Activated naive CD4-positive, alpha-beta T cell treated with anti-CD3 and anti-CD28 coated beads, Interleukin-2, amount 10 ng/mL, durations not matched to agents 7 days and 5 days (primary cell): ENCODE measurements around the gene CBX2.

Experiments used
- CTCF ChIA-PET: fragments of 350-600 bp; sonication (Branson Sonifier 250); formaldehyde crosslinking; loops from one replicate; lab custom pipeline; 2021; ENCODE audit warnings: antibody characterized with exemption; lab: Charles Lee
- DNase-seq: peaks from one replicate; pipeline ENCODE4 v3.0.0-alpha.2; 2020
- H3K27ac Mint-ChIP-seq: one replicate; pipeline ENCODE4 v1.8.0; 2021; ENCODE audit warnings: mild to moderate bottlenecking, moderate library complexity, mixed read lengths
- H3K27me3 Mint-ChIP-seq: one replicate; pipeline ENCODE4 v1.8.0; 2021; ENCODE audit warnings: mild to moderate bottlenecking, mixed read lengths
- H3K36me3 Mint-ChIP-seq: one replicate; pipeline ENCODE4 v1.8.0; 2021; ENCODE audit warnings: mixed read lengths
- H3K4me1 Mint-ChIP-seq: one replicate; pipeline ENCODE4 v1.8.0; 2021; ENCODE audit warnings: mixed read lengths
- H3K4me3 Mint-ChIP-seq: one replicate; pipeline ENCODE4 v1.8.0; 2021; ENCODE audit warnings: mild to moderate bottlenecking, moderate library complexity, mixed read lengths
- H3K9me3 Mint-ChIP-seq: one replicate; pipeline ENCODE4 v1.8.0; 2021; ENCODE audit warnings: mixed read lengths

The CBX2 gene

DNA sequence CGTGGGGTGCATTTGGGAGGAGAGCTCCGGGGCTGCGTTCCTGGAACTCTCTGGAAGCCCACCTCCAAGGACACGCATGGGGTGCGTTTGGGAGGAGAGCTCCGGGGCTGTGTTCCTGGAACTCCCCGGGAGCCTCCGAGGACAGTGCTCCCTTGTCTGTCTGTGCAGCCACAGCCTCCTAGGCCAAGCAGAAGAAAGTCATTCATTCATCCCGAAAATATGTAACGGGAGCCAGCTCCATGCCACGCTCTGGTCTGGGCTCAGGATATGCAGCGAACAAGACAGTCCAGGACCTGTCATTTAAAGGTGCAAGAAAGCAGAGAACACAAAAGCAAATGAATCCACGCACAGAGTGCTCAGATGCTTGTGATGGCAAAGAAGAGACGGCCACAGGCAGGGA is 39.3 kb upstream of the CBX2 start:
- Mint-ChIP-seq H3K4me1 (no peaks in the 10 kb centered on the region), H3K4me3 (no peak overlapping the region), H3K9me3 (no peaks in the 10 kb centered on the region), H3K27me3 (peaks cover 69% of the 10 kb centered on the region), H3K36me3 (no peaks in the 10 kb centered on the region), H3K27ac (no peak overlapping the region)
- no peak for DNase-seq
- CTCF ChIA-PET, result interaction anchor here (0.7 to 1.2 kb wide), 2 partner anchors 20 to 353 kb away, joined by 3 to 4 read pairs; no protein-coding TSS in a partner anchor

DNA sequence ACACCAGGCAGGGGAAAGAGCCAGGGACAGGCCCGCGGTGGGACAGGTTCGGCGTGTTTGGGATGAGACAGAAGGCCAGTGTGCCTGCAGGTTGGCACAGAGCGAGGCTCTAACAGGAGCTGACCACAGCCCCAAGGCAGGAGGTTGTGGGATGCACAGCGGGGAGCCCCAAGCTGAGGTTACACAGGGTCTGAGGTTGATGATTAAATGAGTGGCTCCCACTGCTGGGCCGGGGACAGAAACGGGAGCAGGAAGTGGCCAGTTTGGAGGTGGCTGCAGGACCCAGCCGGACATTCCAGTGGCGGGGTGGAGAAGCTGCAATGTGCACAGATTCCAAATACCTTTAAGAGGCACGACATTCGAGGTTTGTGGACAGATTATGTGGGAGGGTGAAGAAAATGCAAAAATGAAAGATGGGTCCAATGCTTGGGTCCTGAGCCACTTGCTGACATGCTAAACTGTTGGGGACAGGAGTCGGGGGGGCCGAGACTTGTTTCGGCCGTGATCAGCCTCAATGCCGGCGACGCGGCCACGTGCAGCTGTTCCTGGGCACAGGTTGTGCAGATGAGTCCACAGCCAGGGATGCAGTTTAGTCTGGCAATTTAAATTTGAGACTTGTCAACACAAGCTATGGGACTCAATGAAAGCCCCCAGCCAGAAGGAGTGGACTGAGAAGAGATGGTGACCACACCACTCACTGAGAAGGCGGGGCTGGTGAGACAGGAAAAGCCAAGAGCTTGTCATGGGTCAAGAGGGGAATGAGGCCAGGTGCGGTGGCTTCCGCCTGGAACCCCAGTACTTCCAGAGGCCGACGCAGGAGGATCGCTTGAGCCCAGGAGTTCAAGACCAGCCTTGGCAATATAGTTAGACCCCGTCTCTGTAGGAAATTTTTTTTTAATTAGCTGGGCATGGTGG is 38.5 kb upstream of the CBX2 start:
- Mint-ChIP-seq H3K4me3 (no peak overlapping the region), H3K9me3 (no peaks in the 10 kb centered on the region), H3K27me3 (peaks cover 74% of the 10 kb centered on the region), H3K36me3 (no peaks in the 10 kb centered on the region), H3K4me1 (no peaks in the 10 kb centered on the region), H3K27ac (no peak overlapping the region)
- no peak for DNase-seq
- CTCF ChIA-PET, result interaction anchor here (1.2 to 3.4 kb wide), 3 partner anchors 11 to 226 kb away, joined by 3 to 11 read pairs (median 4); no protein-coding TSS in a partner anchor

DNA sequence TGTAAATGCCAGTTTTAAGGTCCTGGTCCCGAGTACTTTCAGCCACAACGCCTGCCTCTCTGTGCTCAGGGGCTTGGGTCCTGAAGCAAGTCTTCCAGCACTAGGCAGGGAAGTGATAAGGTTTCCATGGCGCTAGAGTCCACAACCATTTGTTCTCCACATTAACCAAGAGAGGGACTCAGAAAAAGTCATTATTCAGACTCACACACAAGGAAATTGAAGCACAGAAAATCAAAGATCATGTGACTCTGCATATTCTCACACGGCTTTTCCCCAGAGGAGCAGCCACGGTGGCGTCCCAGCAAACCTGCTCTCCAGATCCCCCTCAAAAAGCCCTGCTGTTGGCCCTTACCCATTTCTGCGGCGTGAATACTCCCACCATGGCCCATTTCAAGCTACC is 37.5 kb upstream of the CBX2 start:
- Mint-ChIP-seq H3K4me3 (no peak overlapping the region), H3K27ac (no peak overlapping the region), H3K9me3 (no peaks in the 10 kb centered on the region), H3K4me1 (peaks cover 3% of the 10 kb centered on the region), H3K36me3 (no peaks in the 10 kb centered on the region), H3K27me3 (peaks cover 82% of the 10 kb centered on the region)
- no peak for DNase-seq
- CTCF ChIA-PET, result interaction anchor here (0.6 to 3.4 kb wide), 5 partner anchors 7 to 225 kb away, joined by 3 to 11 read pairs (median 3); no protein-coding TSS in a partner anchor

DNA sequence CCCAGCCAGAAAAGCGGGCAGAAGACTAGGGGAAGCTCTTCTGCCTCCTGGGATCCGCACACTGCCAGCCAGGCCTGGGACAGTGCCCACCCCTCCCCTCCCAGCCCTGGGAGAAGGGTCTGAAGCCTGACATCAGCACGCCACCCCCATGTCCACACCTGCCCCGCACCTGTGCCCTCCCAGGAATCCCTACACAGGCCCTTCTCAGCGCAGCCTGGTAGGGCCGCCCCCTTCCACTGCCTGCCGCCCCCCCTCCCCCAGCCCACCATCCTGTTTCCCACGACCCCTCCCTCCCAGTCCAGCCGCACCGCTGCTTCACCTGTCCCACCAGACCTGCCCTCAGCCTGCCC is 36.6 kb upstream of the CBX2 start:
- CTCF ChIA-PET, result interaction anchor here (0.8 to 3.4 kb wide), 8 partner anchors 8 to 252 kb away, joined by 3 to 11 read pairs (median 4); no protein-coding TSS in a partner anchor
- no peak for DNase-seq
- Mint-ChIP-seq H3K36me3 (no peaks in the 10 kb centered on the region), H3K9me3 (no peaks in the 10 kb centered on the region), H3K4me3 (no peak overlapping the region), H3K27me3 (peaks cover 89% of the 10 kb centered on the region), H3K4me1 (peaks cover 11% of the 10 kb centered on the region), H3K27ac (no peak overlapping the region)

DNA sequence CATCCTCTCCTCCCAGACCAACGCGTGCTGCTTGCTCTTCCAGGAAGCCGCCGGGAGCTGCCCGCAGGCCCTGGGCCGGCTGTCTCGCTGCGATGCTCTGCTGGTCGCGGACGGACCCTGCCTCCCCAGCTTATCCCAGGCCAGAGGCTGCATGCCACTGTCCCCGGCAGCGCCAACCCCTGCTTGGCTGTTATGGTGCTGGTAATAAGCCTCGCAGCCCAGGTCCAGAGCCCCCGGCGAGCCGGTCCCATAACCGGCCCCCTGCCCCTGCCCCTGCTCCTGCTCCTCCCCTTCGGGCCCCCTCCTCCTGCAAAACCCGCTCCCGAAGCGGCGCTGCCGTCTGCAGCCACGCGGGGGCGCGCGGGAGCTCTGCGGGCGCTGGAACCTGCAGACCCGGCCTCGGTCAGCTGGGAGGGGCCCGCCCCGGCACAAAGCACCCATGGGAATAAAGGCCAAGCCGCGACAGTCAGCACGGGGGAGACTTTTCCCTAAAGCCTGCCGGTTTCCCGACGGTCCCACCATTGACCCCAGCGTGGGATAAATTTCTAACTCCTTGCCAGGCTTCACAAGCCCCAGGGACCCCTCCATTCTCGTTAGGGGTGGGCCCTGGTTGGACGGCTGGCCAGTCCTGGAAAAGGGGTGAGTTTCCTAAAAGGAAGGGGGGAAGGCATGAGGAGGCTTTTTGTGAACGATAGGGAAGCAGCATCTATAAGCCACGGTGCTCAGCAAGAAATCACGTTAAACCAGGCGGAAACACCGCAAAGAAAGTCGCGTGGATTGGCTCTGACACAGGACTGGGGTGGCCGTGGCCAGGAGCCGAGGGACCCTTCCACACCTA is 36.0 kb upstream of the CBX2 start:
- Mint-ChIP-seq H3K4me1 (peaks cover 14% of the 10 kb centered on the region), H3K4me3 (no peak overlapping the region)

DNA sequence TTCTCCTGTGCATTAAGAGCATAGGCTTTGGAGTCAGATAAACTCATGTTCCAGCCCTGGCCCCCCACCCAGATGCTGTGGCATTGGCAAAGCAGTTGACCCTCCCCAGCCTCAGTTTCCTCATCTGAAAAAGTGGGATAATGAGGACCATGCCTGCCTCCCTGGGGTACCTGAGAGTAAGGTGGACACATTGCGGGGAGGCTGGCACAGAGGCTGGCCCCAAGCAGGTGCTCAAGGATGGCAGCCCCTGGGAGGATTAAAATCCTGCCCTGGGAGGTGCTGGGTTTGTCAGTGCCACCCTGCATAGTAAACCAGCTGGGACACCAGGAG is 35.4 kb upstream of the CBX2 start:
- peaks cover 18% of the 10 kb centered on the region for H3K4me1 Mint-ChIP-seq
- no peak overlapping the region for H3K27ac Mint-ChIP-seq
- H3K36me3 Mint-ChIP-seq, result no peaks in the 10 kb centered on the region
- peaks cover 94% of the 10 kb centered on the region for H3K27me3 Mint-ChIP-seq
- no peaks in the 10 kb centered on the region for H3K9me3 Mint-ChIP-seq
- CTCF ChIA-PET, result interaction anchor here (0.7 to 3.4 kb wide), 6 partner anchors 9 to 248 kb away, joined by 4 to 11 read pairs (median 5); no protein-coding TSS in a partner anchor
- no peak overlapping the region for H3K4me3 Mint-ChIP-seq
- DNase-seq, result no peak

More for the DNA sequence above, 36.0 kb upstream of the CBX2 start:
- H3K27ac Mint-ChIP-seq, result no peak overlapping the region
- peaks cover 93% of the 10 kb centered on the region for H3K27me3 Mint-ChIP-seq
- CTCF ChIA-PET, result interaction anchor here (0.7 to 3.4 kb wide), 8 partner anchors 9 to 251 kb away, joined by 3 to 11 read pairs (median 4); no protein-coding TSS in a partner anchor
- DNase-seq, result peak; percentile 82
- H3K36me3 Mint-ChIP-seq, result no peaks in the 10 kb centered on the region
- no peaks in the 10 kb centered on the region for H3K9me3 Mint-ChIP-seq

DNA sequence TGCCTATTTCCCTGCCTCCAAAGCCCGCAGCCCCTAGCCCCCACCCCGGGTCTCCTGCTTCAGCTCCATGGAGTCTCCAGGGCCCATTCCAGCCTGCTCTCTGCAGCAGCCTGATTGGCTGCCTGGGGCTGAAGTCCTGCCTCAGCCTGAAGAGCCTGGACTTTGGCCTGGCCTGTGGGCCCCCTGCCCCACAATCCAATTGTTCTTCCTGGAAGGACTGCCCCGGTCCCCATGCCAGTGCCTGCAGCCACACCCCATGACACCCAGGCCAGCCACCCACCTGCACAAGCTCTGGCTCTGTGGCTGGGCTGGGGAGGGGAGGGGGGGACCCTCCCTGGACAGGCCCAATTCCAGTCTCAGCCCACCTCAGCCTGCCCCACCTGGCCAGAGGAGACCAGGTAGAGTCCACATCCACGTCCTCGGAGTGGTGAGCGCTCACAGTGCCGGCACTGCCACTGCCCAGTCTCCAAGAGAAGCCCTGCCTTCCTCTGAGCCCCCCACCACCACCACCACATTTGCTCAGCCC is 34.9 kb upstream of the CBX2 start:
- Mint-ChIP-seq H3K9me3 (no peaks in the 10 kb centered on the region), H3K4me1 (peaks cover 21% of the 10 kb centered on the region), H3K36me3 (no peaks in the 10 kb centered on the region), H3K4me3 (no peak overlapping the region), H3K27me3 (peaks cover 94% of the 10 kb centered on the region), H3K27ac (no peak overlapping the region)
- CTCF ChIA-PET, result interaction anchor here (0.6 to 2.0 kb wide), 4 partner anchors 15 to 248 kb away, joined by 3 to 7 read pairs (median 4); no protein-coding TSS in a partner anchor
- DNase-seq, result no peak

DNA sequence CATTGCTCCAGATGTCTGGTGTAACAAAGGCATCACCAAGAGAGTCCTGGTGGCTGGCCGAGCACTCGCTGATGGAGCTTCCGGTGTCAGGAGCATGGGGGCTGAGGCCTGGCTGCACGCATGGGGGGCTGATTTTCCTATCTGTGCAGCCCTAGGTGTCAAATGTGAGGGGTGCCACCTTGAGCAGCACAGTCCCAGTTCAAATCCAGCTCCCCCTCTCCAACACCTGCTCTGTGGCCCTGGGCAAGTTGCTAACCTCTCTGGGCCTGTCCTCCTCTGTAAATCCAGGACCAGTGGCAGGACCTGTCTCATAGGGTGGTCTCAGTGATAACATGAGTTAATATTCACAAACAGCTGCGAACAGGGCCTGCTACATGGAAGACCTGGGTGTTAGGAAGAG is 34.3 kb upstream of the CBX2 start:
- Mint-ChIP-seq H3K27me3 (peaks cover 94% of the 10 kb centered on the region), H3K27ac (no peak overlapping the region), H3K4me3 (no peak overlapping the region), H3K36me3 (no peaks in the 10 kb centered on the region), H3K4me1 (peaks cover 21% of the 10 kb centered on the region), H3K9me3 (no peaks in the 10 kb centered on the region)
- no peak for DNase-seq
- CTCF ChIA-PET, result interaction anchor here (0.6 to 1.2 kb wide), 3 partner anchors 15 to 632 kb away, joined by 3 to 5 read pairs (median 3); no protein-coding TSS in a partner anchor

DNA sequence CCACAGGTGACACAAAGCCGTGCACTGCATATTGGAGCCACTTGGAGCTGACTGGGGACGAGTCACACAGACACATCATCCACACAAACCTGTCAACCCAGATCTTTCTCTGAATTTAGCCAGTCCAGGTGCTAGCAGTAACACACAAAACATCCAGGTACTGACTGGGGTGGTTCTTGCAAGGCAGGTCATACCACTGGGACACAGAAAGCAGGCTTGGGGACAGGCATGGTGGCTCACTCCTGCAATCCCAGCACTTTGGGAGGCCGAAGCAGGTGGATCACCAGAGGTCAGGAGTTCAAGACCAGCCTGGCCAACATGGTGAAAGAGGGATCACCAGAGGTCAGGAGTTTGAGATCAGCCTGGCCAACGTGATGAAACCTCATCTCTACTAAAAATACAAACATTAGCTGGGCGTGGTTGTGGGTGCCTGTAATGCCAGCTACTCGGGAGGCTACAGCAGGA is 32.3 kb upstream of the CBX2 start:
- Mint-ChIP-seq H3K9me3 (no peaks in the 10 kb centered on the region), H3K27me3 (peaks cover 91% of the 10 kb centered on the region), H3K27ac (peak overlapping the region; percentile 49), H3K36me3 (no peaks in the 10 kb centered on the region), H3K4me3 (peak overlapping the region; percentile 53), H3K4me1 (peaks cover 23% of the 10 kb centered on the region)
- CTCF ChIA-PET, result interaction anchor here (0.6 to 2.5 kb wide), 22 partner anchors 12 to 263 kb away, joined by 3 to 11 read pairs (median 4); no protein-coding TSS in a partner anchor
- no peak for DNase-seq

DNA sequence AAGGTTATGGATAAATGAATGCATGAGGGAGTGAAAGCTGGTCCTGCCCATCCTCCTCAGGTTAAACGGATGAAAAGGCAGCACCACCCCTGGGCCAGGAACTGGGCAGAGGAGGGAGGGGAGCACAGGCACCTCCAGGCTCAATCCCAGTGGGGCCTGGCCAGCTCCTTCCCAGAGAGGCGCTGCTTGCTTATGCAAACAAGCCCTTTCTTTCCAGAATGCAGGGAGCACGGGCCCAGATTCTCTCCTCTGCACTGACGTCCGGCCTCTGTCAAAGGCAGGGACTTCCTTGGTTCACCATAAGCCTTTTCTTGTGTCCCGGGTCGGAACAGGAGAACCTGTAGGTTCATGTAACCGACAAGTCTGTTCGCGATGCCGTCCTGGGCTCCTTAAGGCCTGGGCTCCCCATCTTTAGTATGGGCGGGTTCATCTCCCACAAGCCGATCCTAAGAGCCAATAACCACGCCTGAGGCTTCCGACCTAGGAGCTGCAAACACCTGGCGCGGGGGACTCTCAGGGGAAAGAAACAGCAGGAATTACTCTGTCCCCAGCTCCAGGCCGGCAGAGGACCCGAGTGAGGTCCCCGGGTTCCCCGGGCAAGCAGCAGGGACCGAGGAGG is 30.9 kb upstream of the CBX2 start:
- H3K9me3 Mint-ChIP-seq, result no peaks in the 10 kb centered on the region
- DNase-seq, result no peak
- H3K27me3 Mint-ChIP-seq, result peaks cover 91% of the 10 kb centered on the region
- no peak overlapping the region for H3K27ac Mint-ChIP-seq
- H3K4me1 Mint-ChIP-seq, result peaks cover 23% of the 10 kb centered on the region
- no peaks in the 10 kb centered on the region for H3K36me3 Mint-ChIP-seq
- CTCF ChIA-PET, result interaction anchor here (1.1 to 2.5 kb wide), 8 partner anchors 32 to 223 kb away, joined by 3 to 11 read pairs (median 5); partner anchors contain the start of gene CBX4
- H3K4me3 Mint-ChIP-seq, result no peak overlapping the region

DNA sequence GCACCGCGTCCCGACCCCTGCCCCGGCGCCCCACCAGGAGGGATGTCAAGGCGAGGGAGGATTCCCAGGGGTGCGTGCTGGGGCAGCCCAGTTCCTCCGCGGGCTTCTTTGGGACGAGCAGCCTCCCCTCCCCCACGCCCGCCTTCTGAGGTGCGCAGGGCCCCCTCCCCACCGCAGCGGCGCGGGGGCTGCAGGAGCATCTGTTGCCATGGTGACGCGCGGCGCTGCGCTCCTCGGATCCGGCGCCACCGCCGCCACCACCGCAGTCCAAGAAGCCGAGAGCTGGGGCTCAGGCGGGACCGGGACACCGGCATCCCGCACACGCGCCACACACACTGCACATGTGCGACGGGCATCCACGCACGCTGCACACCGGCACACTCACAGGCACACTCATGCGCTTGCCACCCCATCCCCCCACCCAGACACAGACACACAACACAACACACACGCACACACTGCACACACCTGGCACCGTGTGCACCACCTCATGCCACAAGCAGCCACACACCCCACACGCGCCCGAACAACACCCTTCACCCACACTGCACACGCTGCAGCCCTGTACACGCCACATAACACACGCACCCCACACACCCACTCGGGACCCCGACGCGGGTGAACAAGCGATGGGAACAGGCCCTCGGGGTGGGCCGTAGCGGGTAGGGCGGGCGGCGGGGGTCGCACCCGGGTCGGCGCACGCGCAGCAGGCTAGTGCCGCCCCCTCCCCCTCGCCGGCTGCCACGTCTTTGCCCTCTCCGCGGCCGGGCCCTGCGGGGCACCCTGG is 30.2 kb upstream of the CBX2 start:
- DNase-seq, result peak; percentile 38
- Mint-ChIP-seq H3K9me3 (no peaks in the 10 kb centered on the region), H3K4me3 (no peak overlapping the region), H3K27me3 (peaks cover 91% of the 10 kb centered on the region), H3K36me3 (no peaks in the 10 kb centered on the region), H3K27ac (no peak overlapping the region), H3K4me1 (peaks cover 23% of the 10 kb centered on the region)
- CTCF ChIA-PET, result interaction anchor here (1.1 to 2.5 kb wide), 5 partner anchors 31 to 223 kb away, joined by 3 to 11 read pairs (median 6); no protein-coding TSS in a partner anchor

DNA sequence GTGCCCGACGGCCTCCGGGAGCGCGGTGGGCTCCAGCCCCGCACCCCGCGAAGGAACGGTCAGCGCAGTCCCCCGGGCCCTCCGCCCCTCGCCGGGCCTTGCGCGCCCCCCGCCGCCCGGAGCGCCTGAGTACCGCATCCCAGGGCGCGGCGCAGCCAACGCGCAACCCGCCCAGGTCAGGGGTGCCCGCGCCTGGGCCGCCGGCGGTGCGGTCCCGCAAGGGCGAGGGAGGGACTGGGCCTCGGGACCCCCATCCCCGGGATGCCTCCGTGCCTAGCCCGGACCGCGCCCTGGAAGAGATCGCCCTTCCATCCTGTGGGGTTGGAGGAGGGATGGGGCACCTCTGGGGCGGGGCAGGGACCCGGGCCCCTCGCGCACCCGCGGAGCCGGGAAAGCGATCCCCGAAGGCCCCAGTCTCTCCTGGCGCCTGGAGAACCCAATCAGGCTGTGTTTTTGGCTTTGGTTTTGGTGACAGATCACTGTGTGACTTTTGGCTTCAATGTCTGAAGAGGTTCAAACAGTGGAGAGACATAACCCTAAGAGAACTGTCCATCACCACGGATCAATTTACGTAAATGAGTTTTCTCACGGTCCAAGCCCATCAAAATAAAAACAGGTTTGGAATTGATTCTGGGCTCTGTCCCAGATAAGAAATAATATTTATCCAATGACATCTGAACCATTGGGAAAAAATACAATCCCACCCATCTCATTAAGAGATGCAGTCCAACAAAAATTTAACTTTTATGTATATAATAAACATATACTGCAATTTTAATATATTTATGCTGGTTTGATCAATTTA is 29.5 kb upstream of the CBX2 start:
- peaks cover 91% of the 10 kb centered on the region for H3K27me3 Mint-ChIP-seq
- H3K4me3 Mint-ChIP-seq, result no peak overlapping the region
- H3K27ac Mint-ChIP-seq, result no peak overlapping the region
- DNase-seq, result no peak
- no peaks in the 10 kb centered on the region for H3K9me3 Mint-ChIP-seq
- H3K4me1 Mint-ChIP-seq, result peaks cover 23% of the 10 kb centered on the region
- H3K36me3 Mint-ChIP-seq, result no peaks in the 10 kb centered on the region
- CTCF ChIA-PET, result interaction anchor here (1.5 kb wide), 1 partner anchor 87 kb away, joined by 5 read pairs; no protein-coding TSS in a partner anchor
